HEK293 (cell line): Measurements from ENCODE around the gene TMEM72.
A peak's percentile ranks its signal among the peaks of the same experiment; 100 is the strongest.

Source experiments
- CTCF ChIA-PET: fragments of 350-600 bp; formaldehyde crosslinking; extraction: SDS; loops from one replicate; lab custom pipeline; 2021; ENCODE audit warnings: antibody characterized with exemption; lab: Yijun Ruan, JAX
- POLR2A ChIA-PET: fragments of 300-600 bp; formaldehyde crosslinking; extraction: SDS; loops from one replicate; lab custom pipeline; 2020; ENCODE audit warnings: antibody characterized with exemption, inconsistent platforms; lab: Yijun Ruan, JAX
- H3K27ac ChIP-seq: fragments of 200-500 bp; sonication (Bioruptor generic); 2 replicates; pipeline ENCODE4 v1.5.1; 2014; ENCODE audit warnings: low read depth, low read length, control low read depth, inconsistent platforms; ENCODE audit errors: extremely low read depth
- H3K36me3 ChIP-seq, 2 experiments: fragments of 200-500 bp in 1 of 2; sonication (Bioruptor generic) in 1 of 2; 1 replicate in 1 of 2; 2 replicates in 1 of 2; pipeline ENCODE4 v1.5.1; 2014 to 2017; ENCODE audit warnings: inconsistent platforms in 2 of 2, low read length in 2 of 2; ENCODE audit not compliant: control insufficient read depth in 2 of 2, insufficient read depth in 1 of 2
- H3K4me1 ChIP-seq: fragments of 200-500 bp; sonication (Bioruptor generic); 2 replicates; pipeline ENCODE4 v1.5.1; 2014; ENCODE audit warnings: mild to moderate bottlenecking, low read length, inconsistent platforms; ENCODE audit not compliant: control insufficient read depth, insufficient read depth
- H3K4me3 ChIP-seq: 2 replicates; pipeline ENCODE4 v1.5.1; 2011; ENCODE audit warnings: low read depth, mild to moderate bottlenecking, control low read depth, low read length, moderate library complexity
- H3K9me3 ChIP-seq: fragments of 200-500 bp; sonication (Bioruptor generic); 2 replicates; pipeline ENCODE4 v1.5.1; 2014; ENCODE audit warnings: low read depth, low read length, inconsistent platforms; ENCODE audit not compliant: control insufficient read depth, insufficient read depth
- PATZ1 ChIP-seq: fragments of 450-650 bp; formaldehyde crosslinking; IDR thresholded peaks from 2 replicates; pipeline ENCODE4 v1.5.1; 2016; ENCODE audit warnings: missing biosample characterization, missing genetic modification characterization
- PRDM2 ChIP-seq: fragments of 450-650 bp; formaldehyde crosslinking; IDR thresholded peaks from 2 replicates; pipeline ENCODE4 v1.5.1; 2016; ENCODE audit warnings: missing biosample characterization, missing genetic modification characterization, borderline replicate concordance
- REST ChIP-seq: fragments of 450-650 bp; formaldehyde crosslinking; IDR thresholded peaks from 2 replicates; pipeline ENCODE4 v1.5.1; 2016; ENCODE audit warnings: missing biosample characterization, missing genetic modification characterization
- SCRT1 ChIP-seq: fragments of 450-650 bp; formaldehyde crosslinking; IDR thresholded peaks from 2 replicates; pipeline ENCODE4 v1.5.1; 2016; ENCODE audit warnings: missing biosample characterization, missing genetic modification characterization, borderline replicate concordance
- SP3 ChIP-seq: fragments of 450-650 bp; formaldehyde crosslinking; IDR thresholded peaks from 2 replicates; pipeline ENCODE4 v1.5.1; 2016; ENCODE audit warnings: missing biosample characterization, missing genetic modification characterization
- ZNF148 ChIP-seq: fragments of 450-650 bp; formaldehyde crosslinking; IDR thresholded peaks from 2 replicates; pipeline ENCODE4 v1.5.0; 2017; ENCODE audit warnings: missing biosample characterization, missing genetic modification characterization, borderline replicate concordance
- ZNF184 ChIP-seq: fragments of 450-650 bp; IDR thresholded peaks from 2 replicates; pipeline ENCODE4 v1.5.1; 2018; ENCODE audit warnings: missing biosample characterization, mild to moderate bottlenecking, missing genetic modification characterization
- ZNF341 ChIP-seq: fragments of 450-650 bp; formaldehyde crosslinking; IDR thresholded peaks from 2 replicates; pipeline ENCODE4; 2016; ENCODE audit warnings: low read depth, missing biosample characterization, missing genetic modification characterization
- ZNF416 ChIP-seq: fragments of 450-650 bp; formaldehyde crosslinking; IDR thresholded peaks from 2 replicates; pipeline ENCODE4 v1.5.1; 2016; ENCODE audit warnings: missing biosample characterization, missing genetic modification characterization
- ZNF48 ChIP-seq: fragments of 450-650 bp; formaldehyde crosslinking; IDR thresholded peaks from 2 replicates; pipeline ENCODE4 v1.5.1; 2016; ENCODE audit warnings: missing biosample characterization, missing genetic modification characterization
- ZNF510 ChIP-seq: fragments of 450-650 bp; formaldehyde crosslinking; IDR thresholded peaks from 2 replicates; pipeline ENCODE4 v1.5.1; 2018; ENCODE audit warnings: mild to moderate bottlenecking, missing genetic modification characterization, missing biosample characterization; ENCODE audit not compliant: insufficient replicate concordance
- ZNF513 ChIP-seq: fragments of 450-650 bp; IDR thresholded peaks from 2 replicates; pipeline ENCODE4 v1.5.1; 2018; ENCODE audit warnings: missing biosample characterization, missing genetic modification characterization
- ZNF561 ChIP-seq: fragments of 450-650 bp; IDR thresholded peaks from 2 replicates; pipeline ENCODE4 v1.5.1; 2018; ENCODE audit warnings: missing biosample characterization, missing genetic modification characterization, borderline replicate concordance
- ZNF692 ChIP-seq: fragments of 450-650 bp; formaldehyde crosslinking; IDR thresholded peaks from 2 replicates; pipeline ENCODE4 v1.5.1; 2016; ENCODE audit warnings: missing biosample characterization, missing genetic modification characterization
- ZNF707 ChIP-seq: fragments of 450-650 bp; formaldehyde crosslinking; IDR thresholded peaks from 2 replicates; pipeline ENCODE4 v1.5.1; 2016; ENCODE audit warnings: missing biosample characterization, missing genetic modification characterization

TMEM72 gene

GRCh38 chr10:44959247-44960087 lies 48.3 kb downstream of the TMEM72 start, which contains the start of gene RASSF4:
RASSF4 (plus strand) TSS chr10:44959802; CDS start chr10:44970203, 10,401 bp downstream.
- Histone ChIP-seq H3K36me3 (no peaks in the 10 kb centered on the region), H3K4me1 (peaks cover 8% of the 10 kb centered on the region; the same call in 1 of the 2 replicates), H3K9me3 (no peaks in the 10 kb centered on the region), H3K4me3 (peak within 1 kb of the TSS; percentile 69), H3K27ac (peak within 1 kb of the TSS; percentile 61; the same call in 1 of the 2 replicates)
- ChIA-PET POLR2A (interaction anchor here (1.0 to 1.1 kb wide), 3 partner anchors 10 to 19 kb away, joined by 3 to 4 read pairs (median 4); partner anchors contain the start of gene DEPP1), CTCF (interaction anchor here (0.6 to 1.5 kb wide), 2 partner anchors 14 to 648 kb away, joined by 3 to 4 read pairs; no protein-coding TSS in a partner anchor)
- TF ChIP-seq ZNF184 (tag by site-specific recombination) = no peak
- no peak for TF ChIP-seq ZNF707 (tag by site-specific recombination)
- no peak for TF ChIP-seq ZNF148
- TF ChIP-seq ZNF513 (tag by site-specific recombination) = no peak
- TF ChIP-seq ZNF692 (tag by site-specific recombination) = no peak; the same call in 1 of the 2 replicates
- peak; percentile 58; the same call in 1 of the 2 replicates for TF ChIP-seq ZNF561 (tag by site-specific recombination)
- TF ChIP-seq ZNF510 = no peak
- TF ChIP-seq SCRT1 = peak; percentile 69; the same call in 1 of the 2 replicates
- no peak for TF ChIP-seq ZNF341 (tag by site-specific recombination)
- TF ChIP-seq REST (tag by site-specific recombination) = no peak
- TF ChIP-seq PRDM2 (tag by site-specific recombination) = no peak
- no peak for TF ChIP-seq ZNF416 (tag by site-specific recombination)
- peak; percentile 66; the same call in 1 of the 2 replicates for TF ChIP-seq PATZ1 (tag by site-specific recombination)
- no peak for TF ChIP-seq ZNF48 (tag by site-specific recombination)
- TF ChIP-seq SP3 (tag by site-specific recombination) = peak; percentile 84
